Measurements from ENCODE around the gene RASL10B.

Gene RASL10B

GRCh38 chr17:35742496-35742895, 11.1 kb downstream of the RASL10B start:
- no peak for TF ChIP-seq CTCF (IDR thresholded peaks at IDR 0.05)
- DNase-seq, result no peak
- intact Hi-C loops (cut with DNase I; ENCODE audit: low total_unique reads), result no loop called here

GRCh38 chr17:35742896-35743477, 11.5 kb downstream of the RASL10B start:
- peaks cover 0 to 70% of the 10 kb centered on the region in 2 donors for H3K27me3 ChIP-seq
- TF ChIP-seq CTCF (IDR thresholded peaks at IDR 0.05), result no peak
- H3K4me1 ChIP-seq, result peaks cover 0 to 18% (median 7%) of the 10 kb centered on the region in 4 donors
- H3K9me3 ChIP-seq, result no peaks in the 10 kb centered on the region
- H3K4me3 ChIP-seq, result no peak overlapping the region
- no peaks in the 10 kb centered on the region for H3K36me3 ChIP-seq
- no peak for DNase-seq
- H3K27ac ChIP-seq, result no peak overlapping the region
- intact Hi-C loops (cut with DNase I; ENCODE audit: low total_unique reads), result no loop called here

More at GRCh38 chr17:35742496-35742895, 11.1 kb downstream of the RASL10B start:
- Histone ChIP-seq H3K27me3 (peaks cover 0 to 65% of the 10 kb centered on the region in 2 donors), H3K4me1 (peaks cover 0 to 15% (median 7%) of the 10 kb centered on the region in 4 donors), H3K4me3 (no peak overlapping the region), H3K36me3 (no peaks in the 10 kb centered on the region), H3K27ac (no peak overlapping the region), H3K9me3 (no peaks in the 10 kb centered on the region)

- Histone ChIP-seq H3K36me3 (no peaks in the 10 kb centered on the region), H3K27me3 (peaks cover 0 to 78% of the 10 kb centered on the region in 2 donors), H3K27ac (no peak overlapping the region), H3K4me3 (no peak overlapping the region), H3K4me1 (peaks cover 0 to 18% (median 7%) of the 10 kb centered on the region in 4 donors), H3K9me3 (no peaks in the 10 kb centered on the region)
- TF ChIP-seq CTCF (IDR thresholded peaks at IDR 0.05), result no peak
- intact Hi-C loops (cut with DNase I; ENCODE audit: low total_unique reads), result no loop called here
- no peak for DNase-seq
Observed at GRCh38 chr17:35743626-35744328, 12.3 kb downstream of the RASL10B start.

GRCh38 chr17:35744830-35745229, 13.4 kb downstream of the RASL10B start:
- Histone ChIP-seq H3K4me1 (peaks cover 0 to 25% (median 8%) of the 10 kb centered on the region in 4 donors), H3K36me3 (no peaks in the 10 kb centered on the region), H3K9me3 (no peaks in the 10 kb centered on the region), H3K4me3 (no peak overlapping the region), H3K27me3 (peaks cover 0 to 88% of the 10 kb centered on the region in 2 donors), H3K27ac (no peak overlapping the region)
- DNase-seq, result no peak
- TF ChIP-seq CTCF (IDR thresholded peaks at IDR 0.05), result no peak
- intact Hi-C loops (cut with DNase I; ENCODE audit: low total_unique reads), result no loop called here

GRCh38 chr17:35745246-35745645, 13.8 kb downstream of the RASL10B start:
- Histone ChIP-seq H3K9me3 (no peaks in the 10 kb centered on the region), H3K27me3 (peaks cover 0 to 92% of the 10 kb centered on the region in 2 donors), H3K4me1 (peaks cover 0 to 29% (median 12%) of the 10 kb centered on the region in 4 donors), H3K4me3 (no peak overlapping the region), H3K36me3 (no peaks in the 10 kb centered on the region), H3K27ac (no peak overlapping the region)
- intact Hi-C loops (cut with DNase I; ENCODE audit: low total_unique reads), result no loop called here
- no peak for TF ChIP-seq CTCF (IDR thresholded peaks at IDR 0.05)
- DNase-seq, result no peak
